T-helper 17 cell (primary cell): ENCODE results near the gene HES4. TPM values are rescaled to one million over a fixed set of nuclear protein-coding genes. Genes with fewer than 3 reads are reported as not detected.
A peak's percentile ranks its signal among the peaks of the same experiment; 100 is the strongest.

Experiments
- ATAC-seq: fragments of 150-1000 bp; cut with Tn5 transposase; 2 replicates; pipeline ENCODE4 v1.10.0; 2021; ENCODE audit warnings: mild to moderate bottlenecking, moderate library complexity
- DNase-seq, 3 donors: peaks; one replicate each; pipeline versions ENCODE4 v3.0.0 to v3.0.0-alpha.2; 2020 to 2021
- H3K9me3 ChIP-seq: one replicate; pipeline ENCODE4 v1.7.0; 2013; ENCODE audit warnings: low read length, mild to moderate bottlenecking; ENCODE audit not compliant: control insufficient read depth, poor library complexity, severe bottlenecking
- H3K27ac Mint-ChIP-seq: one replicate; pipeline ENCODE4 v1.8.0; 2022; ENCODE audit warnings: mild to moderate bottlenecking, moderate library complexity, mixed read lengths
- H3K27me3 Mint-ChIP-seq: one replicate; pipeline ENCODE4 v1.8.0; 2022; ENCODE audit warnings: mixed read lengths
- H3K36me3 Mint-ChIP-seq: one replicate; pipeline ENCODE4 v1.8.0; 2022; ENCODE audit warnings: low read depth, mixed read lengths
- H3K4me1 Mint-ChIP-seq: one replicate; pipeline ENCODE4 v1.8.0; 2022; ENCODE audit warnings: mild to moderate bottlenecking, mixed read lengths
- H3K4me3 Mint-ChIP-seq: one replicate; pipeline ENCODE4 v1.8.0; 2022; ENCODE audit warnings: mild to moderate bottlenecking, moderate library complexity, mixed read lengths
- total RNA-seq, 4 donors: library from RNA in 2 of 4; stranded (reverse) in 2 of 4; gene quantifications; one replicate each; pipeline ENCODE4 v1.2.3 and lab custom pipeline; 2022 to 2026

HES4 gene
- total RNA-seq, 2 donors from 2014 or later: 9.6 to 10.5 TPM

- H3K4me3 Mint-ChIP-seq: no peak overlapping the region
- ATAC-seq: no peak
- H3K27ac Mint-ChIP-seq: no peak overlapping the region
- H3K36me3 Mint-ChIP-seq: no peaks in the 10 kb centered on the region
- DNase-seq: no peak
- H3K27me3 Mint-ChIP-seq: peaks cover 5% of the 10 kb centered on the region
- peaks cover 12% of the 10 kb centered on the region for H3K4me1 Mint-ChIP-seq
- no peaks in the 10 kb centered on the region for H3K9me3 ChIP-seq
Measured at GRCh38 chr1:973459-974292, 26.2 kb downstream of the HES4 start.

DNA sequence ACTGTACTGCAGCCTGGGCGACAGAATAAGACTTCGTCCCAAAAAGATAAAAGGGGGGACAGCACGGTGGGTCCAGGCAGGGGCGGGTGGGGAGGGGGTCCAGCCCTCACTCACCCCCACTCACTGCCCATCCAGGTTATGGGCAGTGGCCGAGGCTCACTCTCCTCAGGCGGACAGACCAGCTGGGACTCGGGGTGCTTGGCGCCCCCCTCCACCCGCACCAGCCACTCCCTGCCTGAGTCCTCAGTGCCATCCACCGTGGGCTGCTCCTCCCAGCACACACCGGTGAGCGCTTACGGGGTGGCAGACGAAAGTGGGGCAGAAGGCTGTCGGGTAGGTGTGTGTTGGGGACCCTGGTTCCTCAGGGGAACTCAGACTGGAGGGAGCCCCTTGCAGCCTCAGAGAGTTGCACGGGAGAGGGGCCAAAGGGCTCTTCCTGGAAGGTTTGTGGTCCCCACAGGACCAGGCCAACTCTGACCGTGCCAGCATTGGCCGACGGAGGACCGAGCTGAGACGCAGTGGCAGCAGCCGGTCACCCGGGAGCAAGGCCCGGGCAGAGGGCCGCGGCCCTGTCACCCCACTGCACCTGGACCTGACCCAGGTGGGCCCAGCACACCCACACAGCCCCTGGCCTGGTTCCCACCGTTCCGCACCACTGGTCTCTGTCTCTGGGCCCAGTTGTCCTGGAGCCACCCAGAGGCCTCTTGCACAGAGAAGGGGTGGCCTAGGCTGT is 27.0 kb downstream of the HES4 start:
- no peaks in the 10 kb centered on the region for H3K36me3 Mint-ChIP-seq
- H3K9me3 ChIP-seq: no peaks in the 10 kb centered on the region
- H3K4me1 Mint-ChIP-seq: peaks cover 11% of the 10 kb centered on the region
- peaks cover 5% of the 10 kb centered on the region for H3K27me3 Mint-ChIP-seq
- H3K27ac Mint-ChIP-seq: no peak overlapping the region
- DNase-seq: no peak
- ATAC-seq: no peak
- no peak overlapping the region for H3K4me3 Mint-ChIP-seq

DNA sequence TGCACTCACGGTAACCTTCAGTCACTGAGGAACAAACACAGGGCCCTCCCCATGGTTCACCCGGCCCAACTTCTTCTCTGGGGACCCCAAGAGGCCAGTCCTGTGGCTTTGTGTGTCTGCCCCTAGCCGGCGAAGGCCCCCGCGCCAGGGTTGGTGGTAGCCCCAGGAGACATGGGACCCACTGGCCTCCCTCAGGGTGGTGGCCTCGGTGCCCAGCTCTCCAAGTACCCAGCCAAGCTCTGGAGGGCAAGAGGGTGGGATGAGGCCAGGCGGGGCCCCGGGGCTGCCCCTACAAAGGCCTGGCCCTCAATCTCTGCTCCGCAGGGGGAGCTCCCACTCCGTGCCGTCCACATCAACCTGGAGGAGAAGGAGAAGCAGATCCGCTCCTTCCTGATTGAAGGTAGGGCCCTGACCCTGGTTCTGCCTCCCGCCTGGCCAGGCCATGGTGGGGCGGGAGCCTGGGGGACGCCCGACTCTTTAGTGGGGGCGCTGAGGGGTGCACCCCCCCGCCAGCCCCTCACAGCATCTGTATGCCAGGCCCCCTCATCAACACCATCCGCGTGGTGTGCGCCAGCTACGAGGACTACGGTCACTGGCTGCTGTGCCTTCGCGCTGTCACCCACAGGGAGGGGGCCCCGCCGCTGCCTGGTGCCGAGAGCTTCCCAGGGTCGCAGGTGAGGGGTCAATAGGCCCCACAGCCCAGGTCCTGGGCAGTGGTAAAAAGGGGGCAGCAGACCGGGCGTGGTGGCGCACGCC is 28.0 kb downstream of the HES4 start:
- no peaks in the 10 kb centered on the region for H3K9me3 ChIP-seq
- ATAC-seq (no peak), DNase-seq (no peak)
- Mint-ChIP-seq H3K27me3 (peaks cover 5% of the 10 kb centered on the region), H3K36me3 (no peaks in the 10 kb centered on the region), H3K4me3 (no peak overlapping the region), H3K27ac (no peak overlapping the region), H3K4me1 (peaks cover 11% of the 10 kb centered on the region)

GRCh38 chr1:970973-971730 is 28.7 kb downstream of the HES4 start:
- Mint-ChIP-seq H3K36me3 (no peaks in the 10 kb centered on the region), H3K4me1 (peaks cover 11% of the 10 kb centered on the region), H3K27me3 (peaks cover 5% of the 10 kb centered on the region), H3K4me3 (no peak overlapping the region), H3K27ac (no peak overlapping the region)
- DNase-seq (no peak), ATAC-seq (no peak)
- H3K9me3 ChIP-seq: no peaks in the 10 kb centered on the region

DNA sequence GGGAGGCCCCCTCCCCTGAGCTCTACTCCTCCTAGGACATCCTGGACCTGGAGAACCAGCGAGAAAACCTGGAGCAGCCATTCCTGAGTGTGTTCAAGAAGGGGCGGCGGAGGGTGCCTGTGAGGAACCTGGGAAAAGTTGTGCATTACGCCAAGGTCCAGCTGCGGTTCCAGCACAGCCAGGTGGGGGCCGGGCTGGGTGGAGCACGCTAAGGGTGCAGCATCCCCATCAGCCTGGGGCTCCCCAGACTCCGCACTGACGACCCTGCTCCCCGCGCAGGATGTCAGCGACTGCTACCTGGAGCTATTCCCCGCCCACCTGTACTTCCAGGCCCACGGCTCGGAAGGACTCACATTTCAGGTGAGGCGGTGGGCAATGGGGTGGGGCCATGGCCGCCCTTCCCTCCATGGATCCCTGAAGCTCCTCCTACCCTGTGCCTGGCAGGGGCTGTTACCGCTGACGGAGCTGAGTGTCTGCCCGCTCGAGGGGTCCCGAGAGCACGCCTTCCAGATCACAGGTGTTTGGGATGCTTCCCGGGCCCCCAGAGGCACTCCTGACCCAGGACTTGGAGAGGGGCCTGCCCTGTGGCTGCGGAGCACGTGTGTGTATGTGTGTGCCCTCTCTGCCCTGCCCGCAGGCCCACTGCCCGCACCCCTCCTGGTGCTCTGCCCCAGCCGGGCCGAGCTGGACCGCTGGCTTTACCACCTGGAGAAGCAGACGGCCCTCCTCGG is 29.5 kb downstream of the HES4 start:
- no peak for DNase-seq
- no peaks in the 10 kb centered on the region for H3K27me3 Mint-ChIP-seq
- no peak overlapping the region for H3K27ac Mint-ChIP-seq
- H3K4me3 Mint-ChIP-seq: no peak overlapping the region
- no peaks in the 10 kb centered on the region for H3K9me3 ChIP-seq
- H3K36me3 Mint-ChIP-seq: no peaks in the 10 kb centered on the region
- peaks cover 6% of the 10 kb centered on the region for H3K4me1 Mint-ChIP-seq
- ATAC-seq: no peak

- Mint-ChIP-seq H3K4me1 (peaks cover 6% of the 10 kb centered on the region), H3K4me3 (no peak overlapping the region), H3K27ac (no peak overlapping the region), H3K36me3 (no peaks in the 10 kb centered on the region), H3K27me3 (no peaks in the 10 kb centered on the region)
- H3K9me3 ChIP-seq: no peaks in the 10 kb centered on the region
- DNase-seq (no peak), ATAC-seq (no peak)
Measured at GRCh38 chr1:969260-969855, 30.5 kb downstream of the HES4 start.

GRCh38 chr1:967466-968343 is 32.2 kb downstream of the HES4 start:
- Mint-ChIP-seq H3K27me3 (no peaks in the 10 kb centered on the region), H3K36me3 (no peaks in the 10 kb centered on the region), H3K4me3 (peak overlapping the region; percentile 61), H3K4me1 (peaks cover 8% of the 10 kb centered on the region), H3K27ac (no peak overlapping the region)
- no peak for DNase-seq
- no peak for ATAC-seq
- no peaks in the 10 kb centered on the region for H3K9me3 ChIP-seq

DNA sequence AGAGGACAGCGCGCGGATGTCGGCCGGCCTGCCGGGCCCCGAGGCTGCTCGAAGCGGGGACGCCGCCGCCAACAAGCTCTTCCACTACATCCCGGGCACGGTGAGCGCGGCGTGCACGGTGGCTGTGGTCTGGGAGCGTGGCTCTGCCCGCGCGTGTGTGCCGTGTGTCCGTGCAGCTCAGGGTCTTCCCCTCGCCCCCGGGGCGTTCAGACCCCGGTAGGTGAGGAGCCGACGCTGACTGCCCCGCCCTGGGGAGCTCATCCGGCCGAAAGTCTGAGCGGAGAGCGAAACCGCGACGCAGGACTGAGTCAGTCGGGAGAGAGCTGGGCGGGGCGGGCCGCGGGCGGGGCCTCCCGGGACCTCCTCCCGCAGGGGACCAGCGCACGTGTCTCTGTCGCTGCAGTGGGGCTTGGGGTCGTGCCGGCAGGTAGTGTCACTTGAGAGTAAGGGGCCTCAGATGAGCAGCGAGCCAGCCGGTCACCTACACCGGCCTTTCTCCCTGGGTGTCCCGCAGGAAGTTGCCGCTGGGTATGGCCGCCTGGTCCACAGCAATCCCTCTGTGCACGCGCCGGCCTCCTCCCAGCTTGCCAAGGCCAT is 33.1 kb downstream of the HES4 start:
- ATAC-seq: peak; percentile 88
- Mint-ChIP-seq H3K4me3 (peak overlapping the region; percentile 84), H3K27ac (no peak overlapping the region), H3K27me3 (no peaks in the 10 kb centered on the region), H3K36me3 (no peaks in the 10 kb centered on the region), H3K4me1 (peaks cover 8% of the 10 kb centered on the region)
- peak; percentile 49 to 65 (median 64) for DNase-seq
- H3K9me3 ChIP-seq: no peaks in the 10 kb centered on the region

- no peaks in the 10 kb centered on the region for H3K9me3 ChIP-seq
- H3K4me3 Mint-ChIP-seq: peak within 1 kb of the TSS; percentile 84
- no peak within 1 kb of the TSS for H3K27ac Mint-ChIP-seq
- DNase-seq (no peak), ATAC-seq (peak; percentile 65)
- H3K4me1 Mint-ChIP-seq: peaks cover 8% of the 10 kb centered on the region
- no peaks in the 10 kb centered on the region for H3K36me3 Mint-ChIP-seq
- no peaks in the 10 kb centered on the region for H3K27me3 Mint-ChIP-seq
Measured at GRCh38 chr1:966135-966703, 33.7 kb downstream of the HES4 start, which contains the start of gene PLEKHN1. Gene PLEKHN1, plus strand, starts transcription at chr1:966482. Its CDS starts 50 bp downstream, at chr1:966532.

DNA sequence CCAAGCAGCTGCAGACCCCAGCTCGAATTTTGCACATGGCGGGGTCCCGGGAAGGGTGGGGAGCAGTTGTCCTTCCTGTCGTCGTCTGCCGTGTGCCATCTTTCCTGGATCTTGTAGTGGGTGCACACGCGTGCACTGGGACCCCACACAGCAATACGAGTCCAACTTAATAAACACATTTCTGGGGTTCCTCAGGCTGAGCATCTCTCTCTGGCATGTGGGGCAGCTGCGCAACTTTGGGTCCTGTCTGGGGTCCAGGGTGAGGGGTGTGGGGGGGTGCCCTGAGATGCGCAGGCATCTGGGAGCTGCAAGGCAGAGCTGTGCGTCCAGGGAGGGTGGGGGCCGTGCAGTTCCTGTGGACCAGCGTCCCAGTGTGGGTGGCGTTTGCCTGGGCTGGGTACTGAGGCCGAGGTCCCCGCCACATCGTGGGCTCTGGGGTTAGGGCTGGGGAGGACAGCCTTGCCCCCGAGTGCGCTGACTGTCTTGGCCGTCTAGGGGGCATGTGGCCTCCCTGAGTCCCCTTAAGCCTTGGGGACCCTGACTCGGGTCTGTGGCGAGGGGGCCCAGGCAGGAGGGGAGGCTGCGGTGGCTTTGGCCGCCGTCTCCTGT is 34.3 kb downstream of the HES4 start:
- H3K4me1 Mint-ChIP-seq: peaks cover 8% of the 10 kb centered on the region

More for the DNA sequence above, 34.3 kb downstream of the HES4 start:
- Mint-ChIP-seq H3K27me3 (no peaks in the 10 kb centered on the region), H3K27ac (no peak overlapping the region), H3K36me3 (no peaks in the 10 kb centered on the region), H3K4me3 (peak overlapping the region; percentile 72)
- DNase-seq (no peak), ATAC-seq (no peak)
- no peaks in the 10 kb centered on the region for H3K9me3 ChIP-seq
